GM12878 (cell line): Measurements from ENCODE around the gene TAF13. TPM values are rescaled to one million over a fixed set of nuclear protein-coding genes. Genes with fewer than 3 reads are reported as not detected.

Experiments
- ATAC-seq: fragments of 200-7000 bp; cut with Tn5 transposase; 3 replicates; pipeline ENCODE4 v1.9.1; 2020; ENCODE audit warnings: mild to moderate bottlenecking, moderate library complexity
- BruUV-seq: library from RNA; stranded (reverse); fragments of 400-500 nt; replicated peaks from 2 replicates; lab custom pipeline; 2021; lab: Mats Ljungman, UMichigan
- CTCF ChIA-PET: fragments of 300-600 bp; sonication (Branson Sonifier 250); formaldehyde crosslinking; extraction: SDS; loops from one replicate; lab custom pipeline; 2021; ENCODE audit warnings: inconsistent platforms; lab: Yijun Ruan, JAX
- POLR2A ChIA-PET: fragments of 350-600 bp; formaldehyde crosslinking; extraction: SDS; loops from one replicate; lab custom pipeline; 2021; ENCODE audit warnings: inconsistent platforms; lab: Charles Lee
- RAD21 ChIA-PET: fragments of 300-600 bp; sonication (Branson Sonifier 250); formaldehyde crosslinking; loops from one replicate; lab custom pipeline; 2023; ENCODE audit warnings: antibody characterized with exemption; ENCODE audit not compliant: unreplicated experiment; lab: Charles Lee
- SMC1A ChIA-PET: fragments of 300-600 bp; sonication (Branson Sonifier 250); formaldehyde crosslinking; loops from one replicate; lab custom pipeline; 2023; ENCODE audit not compliant: unreplicated experiment, uncharacterized antibody; lab: Charles Lee
- DNase-seq: peaks from one replicate; pipeline ENCODE4 v3.0.0-alpha.2; 2011; ENCODE audit warnings: low read depth, low spot score
- FAIRE-seq: peaks from 3 replicates; lab custom pipeline; 2011; peaks lifted over from hg19 to GRCh38; lab: Jason Lieb, UNC
- H2AFZ ChIP-seq: 2 replicates; pipeline ENCODE4 v1.6.0; 2011; ENCODE audit warnings: low read depth, low read length, control low read depth; ENCODE audit not compliant: control insufficient read depth
- H3K27ac ChIP-seq: 2 replicates; pipeline ENCODE4 v1.5.1; 2011; ENCODE audit warnings: control low read depth; ENCODE audit not compliant: control insufficient read depth, insufficient read depth
- H3K27me3 ChIP-seq, 2 experiments: replicated peaks in 1 of 2; 2 replicates each; pipeline versions ENCODE4 v1.6.0 to v1.6.1; 2011; ENCODE audit warnings: low read length in 1 of 2; ENCODE audit not compliant: control insufficient read depth in 2 of 2, insufficient read depth in 2 of 2
- H3K36me3 ChIP-seq, 2 experiments: 2 replicates each; pipeline ENCODE4 v1.5.1; 2011; ENCODE audit warnings: low read length in 1 of 2; ENCODE audit not compliant: control insufficient read depth in 2 of 2, insufficient read depth in 2 of 2
- H3K4me1 ChIP-seq: 2 replicates; pipeline ENCODE4 v1.6.1; 2011; ENCODE audit warnings: mild to moderate bottlenecking, low read length, moderate library complexity, mixed read lengths; ENCODE audit not compliant: control insufficient read depth, insufficient read depth
- H3K4me2 ChIP-seq: 2 replicates; pipeline ENCODE4 v1.6.0; 2011; ENCODE audit warnings: control low read depth; ENCODE audit not compliant: control insufficient read depth, insufficient read depth
- H3K4me3 ChIP-seq: fragments of 200-600 bp; sonication (generic); 2 replicates; pipeline ENCODE4 v1.5.1; 2016
- H3K79me2 ChIP-seq: 2 replicates; pipeline ENCODE4 v1.6.0; 2011; ENCODE audit warnings: low read length; ENCODE audit not compliant: control insufficient read depth, insufficient read depth
- H3K9ac ChIP-seq: 2 replicates; pipeline ENCODE4 v1.8.0; 2011; ENCODE audit warnings: low read length, control low read depth, mixed read lengths; ENCODE audit not compliant: control insufficient read depth, insufficient read depth
- H3K9me3 ChIP-seq: replicated peaks from 3 replicates; pipeline ENCODE4 v1.5.1; 2011; ENCODE audit warnings: mild to moderate bottlenecking, low read length; ENCODE audit not compliant: control insufficient read depth, insufficient read depth
- H4K20me1 ChIP-seq: 2 replicates; pipeline ENCODE4 v1.6.0; 2011; ENCODE audit not compliant: control insufficient read depth, insufficient read depth
- BMI1 ChIP-seq: fragments of 450-650 bp; IDR thresholded peaks from 2 replicates; pipeline ENCODE4 v1.6.1; 2016; ENCODE audit warnings: mild to moderate bottlenecking, moderate library complexity, borderline replicate concordance
- CHD1 ChIP-seq: IDR thresholded peaks from 2 replicates; pipeline ENCODE4 v1.6.1; 2012; ENCODE audit warnings: low read depth, low read length, improper control_type of control experiment
- FOXM1 ChIP-seq: IDR thresholded peaks from 2 replicates; pipeline ENCODE4 v1.6.1; 2012; ENCODE audit warnings: low read depth, mild to moderate bottlenecking, inconsistent platforms, low read length, moderate library complexity
- MEF2B ChIP-seq: fragments of 450-650 bp; IDR thresholded peaks from 2 replicates; pipeline ENCODE4 v1.6.1; 2018; ENCODE audit warnings: mild to moderate bottlenecking, moderate library complexity; ENCODE audit not compliant: partially characterized antibody, poor library complexity, severe bottlenecking
- MXI1 ChIP-seq: fragments of 150-350 bp; IDR thresholded peaks from 2 replicates; pipeline ENCODE4 v1.6.1; 2011; ENCODE audit warnings: low read depth, mild to moderate bottlenecking, inconsistent platforms, low read length, improper control_type of control experiment
- NFIC ChIP-seq: IDR thresholded peaks from 2 replicates; pipeline ENCODE4 v1.6.1; 2012; ENCODE audit warnings: low read depth, mild to moderate bottlenecking, inconsistent platforms, low read length, moderate library complexity
- NR2C1 ChIP-seq: fragments of 450-650 bp; IDR thresholded peaks from 2 replicates; pipeline ENCODE4 v1.6.1; 2017; ENCODE audit warnings: antibody characterized with exemption, mild to moderate bottlenecking, moderate library complexity
- PAX8 ChIP-seq: fragments of 450-650 bp; IDR thresholded peaks from 2 replicates; pipeline ENCODE4 v1.6.1; 2017; ENCODE audit warnings: mild to moderate bottlenecking, moderate library complexity
- PRDM15 ChIP-seq: fragments of 450-650 bp; formaldehyde crosslinking; IDR thresholded peaks from 2 replicates; pipeline ENCODE4 v1.4.0; 2020; ENCODE audit warnings: mild to moderate bottlenecking, moderate library complexity
- SREBF2 ChIP-seq: IDR thresholded peaks from 2 replicates; pipeline ENCODE4 v1.6.1; 2012; ENCODE audit warnings: mild to moderate bottlenecking, low read length
- STAT1 ChIP-seq: fragments of 450-650 bp; conservative IDR thresholded peaks from 2 replicates; pipeline ENCODE4 v1.6.1; 2014; ENCODE audit warnings: antibody characterized with exemption, mild to moderate bottlenecking
- ZNF24 ChIP-seq: fragments of 450-650 bp; IDR thresholded peaks from 2 replicates; pipeline ENCODE4 v1.6.1; 2017; ENCODE audit warnings: antibody characterized with exemption, mild to moderate bottlenecking
- WGBS: methylation state at CpG from one replicate; pipeline ENCODE4 v1.1.6; 2016; ENCODE audit warnings: low lambda C conversion rate; ENCODE audit not compliant: insufficient replicate concordance, insufficient coverage; ENCODE audit errors: missing lambda C conversion rate; 5-methylcytosine and 5-hydroxymethylcytosine counted together
- in situ Hi-C: fragments of 300-500 bp; cut with MboI; formaldehyde crosslinking; loops from 9 replicates; pipeline ENCODE4 v1.14.3; 2018; ENCODE audit warnings: mixed read lengths
- intact Hi-C: fragments of 100-400 bp; cut with micrococcal nuclease; formaldehyde crosslinking; loops from one replicate; pipeline ENCODE4 v1.14.2; 2022; ENCODE audit not compliant: unreplicated experiment
- polyA plus RNA-seq, 11 experiments: library from polyadenylated mRNA; depleted of rRNA in 4 of 11; unstranded in 6 of 11; stranded (reverse) in 5 of 11; fragments of >200 nt; fragmentation: Nextera tagmentation in 4 of 11; fragmentation: Illumina TruSeq in 1 of 11; extraction: Ambion mirVana in 4 of 11; extraction: Trizol in 1 of 11; gene quantifications; 1 replicate in 1 of 11; 2 replicates in 10 of 11; pipeline versions ENCODE4 v1.2.1 to v1.2.3, GENCODE V29; 2011 to 2016; ENCODE audit warnings: inconsistent platforms in 2 of 11, missing spikeins in 2 of 11, low read depth in 1 of 11
- total RNA-seq, 4 experiments: library from RNA; depleted of rRNA in 3 of 4; stranded (reverse); fragments of >200 nt in 3 of 4; fragmentation: Illumina TruSeq in 1 of 4; extraction: Trizol in 1 of 4; gene quantifications; 2 replicates each; pipeline versions ENCODE4 v1.2.1 to v1.2.3, GENCODE V29; 2013 to 2021
- TF ChIP-seq, protein P1 (sequence below): fragments of 450-650 bp; IDR thresholded peaks from 2 replicates; pipeline ENCODE4 v1.6.1; 2018; ENCODE audit warnings: borderline replicate concordance, mild to moderate bottlenecking; ENCODE audit not compliant: partially characterized antibody
- TF ChIP-seq, protein P2 (sequence below): IDR thresholded peaks from 2 replicates; pipeline ENCODE4 v1.6.1; 2011; ENCODE audit warnings: mild to moderate bottlenecking, low read depth, low read length, moderate library complexity; ENCODE audit not compliant: insufficient replicate concordance

TAF13 gene
- total and polyA plus RNA-seq, 10 of the 15 experiments (the other 5 are each of a cell fraction or from before 2014, with no cell fraction given) = 8.1 to 30.6 (median 18.0) TPM

GRCh38 chr1:109041621-109042468, 34.0 kb downstream of the TAF13 start, which contains the start of gene WDR47 (continued):
- TF ChIP-seq MXI1 (peak; percentile 73), PRDM15 (CRISPR knock-in tag) (no peak), ZNF24 (no peak), NR2C1 (no peak), SREBF2 (no peak), BMI1 (peak; percentile 78), NFIC (no peak)

GRCh38 chr1:109040989-109041620, 34.7 kb downstream of the TAF13 start:
- Histone ChIP-seq H3K27me3 (no peaks in the 10 kb centered on the region), H2AFZ (peak overlapping the region; percentile 71), H3K27ac (peak overlapping the region; percentile 29), H3K36me3 (no peaks in the 10 kb centered on the region), H3K9ac (peak overlapping the region; percentile 71), H3K4me3 (peak overlapping the region; percentile 100), H3K4me2 (peak overlapping the region; percentile 61), H3K9me3 (no peaks in the 10 kb centered on the region), H4K20me1 (no peaks in the 10 kb centered on the region), H3K79me2 (peaks cover 15% of the 10 kb centered on the region), H3K4me1 (no peaks in the 10 kb centered on the region)
- SMC1A ChIA-PET = no interaction called here
- no TSS peak for BruUV-seq
- in situ Hi-C loops (no loop called here), intact Hi-C loops (loop anchor here (5.0 kb wide), 1 partner anchor 71 kb away; the partner anchor contains the start of gene ELAPOR1)
- FAIRE-seq (no peak), ATAC-seq (peak; percentile 58), DNase-seq (no peak)
- CTCF ChIA-PET = no interaction called here
- POLR2A ChIA-PET = no interaction called here
- WGBS = 2% methylated on average over 38 of the region's 44 CpGs
- RAD21 ChIA-PET = interaction anchor here (0.6 kb wide), 1 partner anchor 28 kb away, joined by 3 read pairs; no protein-coding TSS in a partner anchor
- TF ChIP-seq MEF2B (no peak), FOXM1 (no peak), STAT1 (no peak), PAX8 (no peak), CHD1 (no peak)
- TF ChIP-seq, protein P1, sequence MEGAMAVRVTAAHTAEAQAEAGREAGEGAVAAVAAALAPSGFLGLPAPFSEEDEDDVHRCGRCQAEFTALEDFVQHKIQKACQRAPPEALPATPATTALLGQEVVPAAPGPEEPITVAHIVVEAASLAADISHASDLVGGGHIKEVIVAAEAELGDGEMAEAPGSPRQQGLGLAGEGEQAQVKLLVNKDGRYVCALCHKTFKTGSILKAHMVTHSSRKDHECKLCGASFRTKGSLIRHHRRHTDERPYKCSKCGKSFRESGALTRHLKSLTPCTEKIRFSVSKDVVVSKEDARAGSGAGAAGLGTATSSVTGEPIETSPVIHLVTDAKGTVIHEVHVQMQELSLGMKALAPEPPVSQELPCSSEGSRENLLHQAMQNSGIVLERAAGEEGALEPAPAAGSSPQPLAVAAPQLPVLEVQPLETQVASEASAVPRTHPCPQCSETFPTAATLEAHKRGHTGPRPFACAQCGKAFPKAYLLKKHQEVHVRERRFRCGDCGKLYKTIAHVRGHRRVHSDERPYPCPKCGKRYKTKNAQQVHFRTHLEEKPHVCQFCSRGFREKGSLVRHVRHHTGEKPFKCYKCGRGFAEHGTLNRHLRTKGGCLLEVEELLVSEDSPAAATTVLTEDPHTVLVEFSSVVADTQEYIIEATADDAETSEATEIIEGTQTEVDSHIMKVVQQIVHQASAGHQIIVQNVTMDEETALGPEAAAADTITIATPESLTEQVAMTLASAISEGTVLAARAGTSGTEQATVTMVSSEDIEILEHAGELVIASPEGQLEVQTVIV = no peak
- TF ChIP-seq, protein P2, sequence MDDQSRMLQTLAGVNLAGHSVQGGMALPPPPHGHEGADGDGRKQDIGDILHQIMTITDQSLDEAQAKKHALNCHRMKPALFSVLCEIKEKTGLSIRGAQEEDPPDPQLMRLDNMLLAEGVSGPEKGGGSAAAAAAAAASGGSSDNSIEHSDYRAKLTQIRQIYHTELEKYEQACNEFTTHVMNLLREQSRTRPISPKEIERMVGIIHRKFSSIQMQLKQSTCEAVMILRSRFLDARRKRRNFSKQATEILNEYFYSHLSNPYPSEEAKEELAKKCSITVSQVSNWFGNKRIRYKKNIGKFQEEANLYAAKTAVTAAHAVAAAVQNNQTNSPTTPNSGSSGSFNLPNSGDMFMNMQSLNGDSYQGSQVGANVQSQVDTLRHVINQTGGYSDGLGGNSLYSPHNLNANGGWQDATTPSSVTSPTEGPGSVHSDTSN = no peak
